NB4 (cell line): ENCODE data around the gene ARHGEF17.

Experiments
- CTCF ChIP-seq: IDR thresholded peaks from one replicate; pipeline ENCODE4 v1.5.1; 2012; ENCODE audit warnings: low read depth, low read length
- MAX ChIP-seq: IDR thresholded peaks from 2 replicates; pipeline ENCODE4 v1.6.1; 2011; ENCODE audit warnings: low read depth, low read length
- POLR2A ChIP-seq: IDR thresholded peaks from 2 replicates; pipeline ENCODE4 v1.6.1; 2011; ENCODE audit warnings: mild to moderate bottlenecking; ENCODE audit not compliant: insufficient read length; ENCODE audit errors: extremely low read depth

- no peak for TF ChIP-seq CTCF
- no peak for TF ChIP-seq POLR2A
- no peak for TF ChIP-seq MAX
Observed at GRCh38 chr11:73268671-73269271, 39.3 kb upstream of the ARHGEF17 start.
